ENCODE data around the gene HBQ1. TPM values are rescaled to one million over a fixed set of nuclear protein-coding genes. Genes with fewer than 3 reads are reported as not detected.
A peak's percentile ranks its signal among the peaks of the same experiment; 100 is the strongest.
"Not testable (repeated sequence)": the region's sequence is repeated elsewhere in the genome, so short reads cannot be mapped to it uniquely, and the experiment has no call there.

Gene HBQ1
- total RNA-seq, 1 experiment from 2014 or later, result not detected

- BruUV-seq (replicated peaks); H3K36me3 ChIP-seq (ENCODE audit: control insufficient read depth in 1 of 2, insufficient read depth in 2 of 2, low read length in 2 of 2); H3K4me2 ChIP-seq (ENCODE audit: low read length); H3K79me2 ChIP-seq (ENCODE audit: insufficient read depth, low read length); H2AFZ ChIP-seq (ENCODE audit: low read depth, low read length, poor library complexity, severe bottlenecking); DNase-seq (ENCODE audit: low read depth, low spot score); intact Hi-C loops (cut with micrococcal nuclease); H3K27me3 ChIP-seq (ENCODE audit: insufficient read depth, low read length); H3K9me2 ChIP-seq (ENCODE audit: insufficient read depth); ATAC-seq; H4K20me1 ChIP-seq (ENCODE audit: insufficient read depth); H3K27ac ChIP-seq (ENCODE audit: low read depth, low read length); H3K9me3 ChIP-seq (ENCODE audit: control insufficient read depth in 1 of 2, insufficient read depth in 1 of 2, low read depth in 1 of 2, low read length in 2 of 2); CTCF ChIA-PET; RAD21 ChIA-PET (ENCODE audit: low non-redundant PET in 1 of 2, low total read pairs in 2 of 2, uncharacterized antibody in 2 of 2, unreplicated experiment in 2 of 2); H3K9ac ChIP-seq (ENCODE audit: low read length); H3K4me3 ChIP-seq (replicated peaks in 1 of 2; ENCODE audit: low read depth in 1 of 2, low read length in 2 of 2); POLR2A ChIA-PET: not testable (repeated sequence)
- peaks cover 0 to 15% of the 10 kb centered on the region in 2 experiments; a peak in 2 of 4 replicates for H3K4me1 ChIP-seq (ENCODE audit: control insufficient read depth in 1 of 2, insufficient read depth in 2 of 2, low read length in 2 of 2)
- peak; percentile 30 for TF ChIP-seq REST (IDR thresholded peaks at IDR 0.05; ENCODE audit: low read depth)
Observed at GRCh38 chr16:173928-174769, 6.1 kb upstream of the HBQ1 start.

Data from HCT116 (cell line).